Islet precursor cell (in vitro differentiated cells): ENCODE data around the gene ABCG1.
"Not testable (repeated sequence)": the region's sequence is repeated elsewhere in the genome, so short reads cannot be mapped to it uniquely, and the experiment has no call there.

ENCODE experiments used
- DNase-seq: peaks from one replicate; pipeline ENCODE4 v3.0.0-alpha.2; 2018

ABCG1 gene

GRCh38 chr21:42218836-42219605 lies at the start of gene ABCG1:
Gene ABCG1, plus strand, starts transcription at chr21:42219140. Its CDS starts 123 bp downstream, at chr21:42219263.
- DNase-seq, result no peak

- DNase-seq, result no peak
These were observed 49.2 kb upstream of the ABCG1 start for GRCh38 chr21:42169758-42170157.

- DNase-seq, result no peak
These were observed 47.6 kb upstream of the ABCG1 start for GRCh38 chr21:42171091-42172053.

DNA sequence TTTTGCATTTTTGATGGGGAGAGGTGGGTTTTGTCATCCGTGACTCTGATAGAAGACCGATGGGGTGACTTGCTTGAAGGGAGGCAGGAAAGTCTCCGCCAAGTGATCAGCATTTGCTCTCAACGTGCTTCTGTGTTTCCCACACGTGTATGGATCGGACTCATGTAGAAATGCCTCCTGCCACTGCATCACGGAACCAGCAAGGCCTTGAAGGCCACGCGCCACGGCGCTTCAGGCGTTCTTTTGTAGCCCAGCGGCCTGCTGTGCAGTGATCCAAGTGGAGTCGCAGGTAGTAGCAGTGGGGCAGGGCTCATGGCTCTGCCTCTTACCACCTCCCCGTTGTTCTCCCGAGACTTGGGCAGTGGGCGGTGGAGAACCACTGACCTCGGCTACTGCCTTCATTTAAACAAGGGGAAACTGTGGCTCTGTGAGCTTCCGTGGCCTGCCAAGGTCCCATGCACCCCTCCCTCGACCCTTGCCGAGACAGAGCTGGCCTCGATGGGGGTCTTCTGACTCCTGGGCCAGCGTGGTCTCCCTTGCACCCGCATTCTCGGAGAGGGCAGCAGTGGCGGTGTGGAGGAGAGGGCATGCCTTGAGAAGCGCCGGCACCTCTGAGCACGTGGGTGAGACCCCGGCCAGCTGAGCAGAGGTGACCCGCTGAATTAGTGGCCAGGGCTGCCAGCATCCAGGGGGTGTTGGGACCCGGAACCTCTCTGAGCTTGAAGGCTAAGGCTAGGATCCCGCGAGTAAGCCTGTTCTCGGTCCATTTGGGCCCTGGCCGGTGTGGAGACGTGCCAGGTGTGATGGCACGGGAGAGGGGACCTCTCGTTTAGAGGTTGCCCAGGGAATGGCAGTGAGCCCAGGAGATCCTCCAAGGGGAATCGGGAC lies 46.1 kb upstream of the ABCG1 start:
- DNase-seq, result no peak

DNA sequence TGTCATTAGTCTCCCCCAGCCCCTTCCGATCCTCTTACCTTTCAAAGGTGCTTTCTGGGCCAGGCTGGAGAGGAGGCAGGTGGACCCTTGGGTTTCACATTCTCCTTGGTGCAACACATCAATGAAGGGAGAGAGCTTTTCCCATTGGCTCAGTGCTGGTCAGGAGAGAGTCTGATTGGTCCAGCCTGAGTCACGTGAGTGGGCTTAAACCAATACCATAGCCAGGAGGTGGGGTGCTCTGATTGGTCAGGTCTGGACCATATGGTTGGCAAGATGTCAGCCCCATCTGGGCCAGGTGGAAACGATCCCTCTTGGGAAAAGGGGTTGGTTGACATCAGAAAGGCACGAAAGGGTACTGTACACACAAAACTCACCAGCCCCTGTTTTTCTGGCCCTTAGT lies 44.8 kb upstream of the ABCG1 start:
- no peak for DNase-seq

GRCh38 chr21:42175110-42175710 lies 43.7 kb upstream of the ABCG1 start:
- DNase-seq, result no peak

- no peak for DNase-seq
These were observed 42.1 kb upstream of the ABCG1 start for GRCh38 chr21:42176859-42177258.

DNA sequence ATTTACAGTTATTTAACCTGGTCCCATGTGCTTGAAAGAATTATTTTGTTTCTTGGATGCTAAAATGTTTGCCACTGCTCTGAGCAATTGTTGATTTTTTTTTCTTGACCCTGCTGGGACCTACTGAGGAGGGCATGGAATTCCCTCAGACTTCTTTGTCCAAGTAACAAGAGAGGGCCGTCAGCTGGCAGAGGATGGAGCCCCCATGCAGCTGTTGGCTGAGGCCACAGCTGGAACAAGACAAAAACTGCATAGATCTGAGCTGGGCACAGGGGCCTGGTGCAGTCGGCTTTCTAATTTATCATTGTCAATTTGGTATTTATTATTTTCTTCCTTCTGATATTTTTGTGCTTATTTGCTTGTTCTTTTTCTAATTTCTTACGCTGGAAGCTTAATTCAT lies 39.6 kb upstream of the ABCG1 start:
- no peak for DNase-seq

- DNase-seq, result not testable (repeated sequence)
These were observed 38.9 kb upstream of the ABCG1 start for GRCh38 chr21:42180001-42180400.

- DNase-seq, result no peak
These were observed 36.1 kb upstream of the ABCG1 start for GRCh38 chr21:42182713-42183371.

GRCh38 chr21:42183374-42184266 lies 35.3 kb upstream of the ABCG1 start:
- no peak for DNase-seq

DNA sequence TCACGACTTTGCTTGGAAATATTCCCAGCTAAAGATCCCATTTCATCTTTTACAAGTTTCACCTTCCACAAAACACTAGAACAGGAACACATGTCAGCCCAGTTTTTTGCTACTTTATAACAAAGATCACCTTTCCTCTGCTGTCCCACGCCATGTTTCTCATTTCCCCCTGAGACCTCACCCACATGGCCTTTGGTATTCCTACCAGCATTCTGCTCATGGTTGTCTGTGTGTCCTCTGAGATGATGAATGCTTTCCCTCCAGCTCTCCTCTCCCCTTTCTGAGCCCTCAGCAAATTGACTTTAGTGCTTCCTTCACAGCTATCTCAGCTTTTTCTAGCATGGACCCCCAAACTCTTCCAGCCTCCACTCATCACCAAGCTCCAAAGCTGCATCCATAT lies 32.3 kb upstream of the ABCG1 start:
- DNase-seq, result no peak

GRCh38 chr21:42187976-42188653 lies 30.8 kb upstream of the ABCG1 start:
- DNase-seq, result no peak

DNA sequence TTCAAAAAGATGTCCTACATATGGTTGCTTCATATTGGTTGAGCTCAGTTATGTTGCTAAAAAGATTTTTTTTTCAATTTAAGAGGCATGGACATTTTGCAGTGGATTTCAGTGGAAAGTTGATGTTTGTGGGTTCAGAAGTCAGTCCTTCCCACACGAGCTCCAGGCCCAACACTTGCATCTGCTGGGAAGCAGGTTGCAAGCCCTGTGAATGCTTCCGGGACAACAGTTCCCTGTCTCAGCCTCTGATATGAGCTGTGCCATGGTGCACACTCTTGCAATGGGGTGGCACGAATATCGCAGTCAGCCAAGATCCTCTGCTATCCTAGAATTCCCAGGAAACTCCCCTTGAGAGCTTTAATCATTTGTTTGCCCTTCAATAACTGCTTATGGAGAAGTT lies 30.3 kb upstream of the ABCG1 start:
- DNase-seq, result no peak

DNA sequence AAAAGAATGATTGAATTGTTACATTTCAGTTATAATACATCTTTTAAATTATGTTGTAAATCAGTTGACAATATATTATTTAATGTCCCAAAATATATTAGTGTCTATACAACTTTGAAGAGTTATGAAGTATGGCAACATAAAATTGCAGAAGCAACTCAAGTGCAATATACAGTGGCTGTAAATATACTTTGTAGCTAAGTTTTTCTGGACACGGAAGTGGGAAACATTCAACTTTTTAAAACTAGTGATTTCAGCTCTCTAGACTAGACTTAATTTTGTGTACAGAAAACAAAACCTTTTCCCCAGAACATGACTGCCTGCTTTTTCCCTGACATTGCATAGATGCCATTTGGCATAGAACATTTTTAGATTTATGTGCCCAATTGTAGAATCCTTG lies 29.5 kb upstream of the ABCG1 start:
- DNase-seq, result no peak

- no peak for DNase-seq
These were observed 29.0 kb upstream of the ABCG1 start for GRCh38 chr21:42189860-42190485.

DNA sequence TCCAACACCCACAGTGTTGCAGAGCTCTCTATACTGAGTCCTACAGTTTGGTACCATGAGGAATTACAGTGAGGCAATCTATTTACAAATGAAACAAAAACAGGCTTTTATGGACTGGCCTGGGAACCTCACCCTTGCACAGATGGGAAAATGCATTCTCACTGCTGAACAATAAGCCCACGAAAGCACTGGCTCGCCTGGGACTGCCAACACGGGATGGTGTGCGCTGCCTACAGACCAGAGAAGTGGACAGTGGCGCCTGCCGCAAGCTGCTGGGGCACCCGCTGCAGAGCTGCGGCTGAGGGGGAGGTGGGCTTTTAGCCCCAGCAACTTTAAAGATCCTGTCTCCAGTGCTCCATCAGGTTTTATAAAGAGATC lies 28.5 kb upstream of the ABCG1 start:
- DNase-seq, result no peak

DNA sequence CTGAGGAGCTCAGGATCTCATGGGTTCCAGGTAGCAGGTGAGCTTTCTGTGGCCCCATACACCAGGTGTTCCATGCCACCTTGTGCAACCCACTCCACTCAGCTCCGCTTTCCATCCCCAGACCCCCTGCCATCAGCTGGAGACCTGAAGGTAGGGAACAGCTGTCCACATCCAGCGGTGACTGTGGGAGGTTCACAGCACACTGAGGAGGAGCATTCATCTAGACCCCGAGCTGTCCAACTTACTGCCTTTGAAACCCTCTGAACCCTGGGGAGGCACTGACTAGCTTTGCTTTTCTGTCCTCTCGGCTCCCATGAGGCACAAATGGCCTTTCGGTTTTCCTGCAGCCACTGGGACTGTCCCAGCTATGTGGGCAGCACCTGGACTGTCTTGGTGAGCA lies 27.9 kb upstream of the ABCG1 start:
- DNase-seq, result no peak

GRCh38 chr21:42191696-42192595 lies 27.0 kb upstream of the ABCG1 start:
- DNase-seq, result no peak
